WTC11 (cell line): ENCODE measurements around the gene MKX. TPM values are rescaled to one million over a fixed set of nuclear protein-coding genes. Genes with fewer than 3 reads are reported as not detected.
A peak's percentile ranks its signal among the peaks of the same experiment; 100 is the strongest.

ENCODE experiments used
- ARID4B ChIP-seq: sonication (generic); formaldehyde crosslinking; IDR thresholded peaks from 2 replicates; pipeline ENCODE4 v1.8.0; 2023; ENCODE audit warnings: missing genetic modification reagents, mild to moderate bottlenecking, borderline replicate concordance
- ATF1 ChIP-seq: sonication (generic); formaldehyde crosslinking; IDR thresholded peaks from 2 replicates; pipeline ENCODE4 v1.8.1; 2023; ENCODE audit warnings: mild to moderate bottlenecking, moderate library complexity, missing genetic modification reagents
- ATF6 ChIP-seq: sonication (generic); formaldehyde crosslinking; IDR thresholded peaks from 2 replicates; pipeline ENCODE4 v1.8.1; 2023; ENCODE audit warnings: mild to moderate bottlenecking, missing genetic modification reagents
- CTCF ChIP-seq: fragments of 200-600 bp; IDR thresholded peaks from 2 replicates; pipeline ENCODE4 v1.8.0; 2022; ENCODE audit warnings: antibody characterized with exemption
- ELF4 ChIP-seq: sonication (generic); formaldehyde crosslinking; IDR thresholded peaks from 2 replicates; pipeline ENCODE4 v1.8.1; 2022; ENCODE audit warnings: low read depth, mild to moderate bottlenecking, moderate library complexity, missing genetic modification reagents
- GRHL2 ChIP-seq: fragments of 250-450 bp; sonication (Bioruptor Pico); IDR thresholded peaks from 2 replicates; pipeline ENCODE4 v1.8.0; 2022; ENCODE audit warnings: mild to moderate bottlenecking, moderate library complexity; ENCODE audit not compliant: insufficient replicate concordance, severe bottlenecking
- HMGA2 ChIP-seq: fragments of 250-450 bp; sonication (Bioruptor Pico); IDR thresholded peaks from 2 replicates; pipeline ENCODE4 v1.4.0; 2021; ENCODE audit warnings: mild to moderate bottlenecking, moderate library complexity
- MAX ChIP-seq: sonication (generic); formaldehyde crosslinking; IDR thresholded peaks from 2 replicates; pipeline ENCODE4 v1.8.0; 2022; ENCODE audit warnings: mild to moderate bottlenecking, missing genetic modification reagents
- MLX ChIP-seq: sonication (generic); formaldehyde crosslinking; IDR thresholded peaks from 2 replicates; pipeline ENCODE4 v1.8.1; 2023; ENCODE audit warnings: mild to moderate bottlenecking, missing genetic modification reagents, moderate library complexity
- MYBL2 ChIP-seq: sonication (generic); formaldehyde crosslinking; IDR thresholded peaks from 2 replicates; pipeline ENCODE4 v1.8.1; 2023; ENCODE audit warnings: mild to moderate bottlenecking, moderate library complexity, missing genetic modification reagents
- NFYB ChIP-seq: sonication (generic); formaldehyde crosslinking; conservative IDR thresholded peaks from 2 replicates; pipeline ENCODE4 v1.8.0; 2022; ENCODE audit warnings: low read depth, missing genetic modification reagents
- NR1H2 ChIP-seq: sonication (generic); formaldehyde crosslinking; IDR thresholded peaks from 2 replicates; pipeline ENCODE4 v1.9.0; 2021; ENCODE audit warnings: mild to moderate bottlenecking, moderate library complexity, missing genetic modification reagents
- PREB ChIP-seq: sonication (generic); formaldehyde crosslinking; IDR thresholded peaks from 2 replicates; pipeline ENCODE4 v1.8.1; 2022; ENCODE audit warnings: mild to moderate bottlenecking, missing genetic modification reagents, moderate library complexity, borderline replicate concordance
- RELA ChIP-seq: sonication (generic); formaldehyde crosslinking; IDR thresholded peaks from 2 replicates; pipeline ENCODE4 v1.8.1; 2022; ENCODE audit warnings: missing genetic modification reagents, mild to moderate bottlenecking, borderline replicate concordance
- SMAD3 ChIP-seq: sonication (generic); formaldehyde crosslinking; IDR thresholded peaks from 2 replicates; pipeline ENCODE4 v1.8.0; 2022; ENCODE audit warnings: missing genetic modification reagents, mild to moderate bottlenecking, borderline replicate concordance
- STAT6 ChIP-seq: sonication (generic); formaldehyde crosslinking; conservative IDR thresholded peaks from 2 replicates; pipeline ENCODE4 v1.8.1; 2023; ENCODE audit warnings: mild to moderate bottlenecking, low read depth, missing genetic modification reagents, moderate library complexity
- ZNF396 ChIP-seq: fragments of 250-450 bp; sonication (Bioruptor Pico); IDR thresholded peaks from 2 replicates; pipeline ENCODE4 v1.8.0; 2021; ENCODE audit warnings: mild to moderate bottlenecking, moderate library complexity, borderline replicate concordance
- ZNF671 ChIP-seq: fragments of 250-450 bp; sonication (Bioruptor Pico); IDR thresholded peaks from 2 replicates; pipeline ENCODE4 v1.8.0; 2021; ENCODE audit warnings: mild to moderate bottlenecking
- total RNA-seq: library from RNA; stranded (reverse); gene quantifications from 3 replicates; pipeline ENCODE4 v1.2.3, GENCODE V29; 2021

MKX gene
- total RNA-seq, 1 experiment from 2014 or later = 1.2 TPM

GRCh38 chr10:27745732-27746396 lies at the start of gene MKX (continued):
- TF ChIP-seq ARID4B (peak; percentile 74; the same call in 1 of the 2 replicates), ATF6 (CRISPR knock-in tag) (0 out of 2 replicates have a peak, but pooled peaks have one; percentile 58), MAX (peak; percentile 91), GRHL2 (no peak), MLX (CRISPR knock-in tag) (0 out of 2 replicates have a peak, but pooled peaks have one; percentile 69), CTCF (no peak), HMGA2 (no peak), ATF1 (peak; percentile 94), RELA (CRISPR knock-in tag) (peak; percentile 80; the same call in 1 of the 2 replicates), SMAD3 (peak; percentile 79; the same call in 1 of the 2 replicates), PREB (CRISPR knock-in tag) (peak; percentile 70; the same call in 1 of the 2 replicates), ZNF671 (CRISPR knock-in tag) (no peak), STAT6 (CRISPR knock-in tag) (no peak; the same call in 1 of the 2 replicates), MYBL2 (CRISPR knock-in tag) (peak; percentile 80; the same call in 1 of the 2 replicates), ELF4 (CRISPR knock-in tag) (peak; percentile 67; the same call in 1 of the 2 replicates), NR1H2 (CRISPR knock-in tag) (peak; percentile 69; the same call in 1 of the 2 replicates), ZNF396 (CRISPR knock-in tag) (no peak), NFYB (CRISPR knock-in tag) (peak; percentile 56)
